Adrenal gland (tissue), 5 donors: Measurements from ENCODE around the gene EPHA10.

Source experiments
- CTCF ChIP-seq, 6 experiments: fragments of 450-650 bp in 4 of 6; fragments of 200-600 bp in 2 of 6; sonication (generic) in 1 of 6; IDR thresholded peaks; 1 replicate in 5 of 6; 2 replicates in 1 of 6; pipeline versions ENCODE4 v1.5.1 to v1.8.0; 2016 to 2021; ENCODE audit warnings: antibody characterized with exemption in 6 of 6, mild to moderate bottlenecking in 2 of 6, moderate library complexity in 1 of 6
- POLR2A ChIP-seq, 2 donors: fragments of 450-650 bp; IDR thresholded peaks; one replicate each; pipeline ENCODE4 v1.6.1; 2017; ENCODE audit warnings: antibody characterized with exemption in 2 of 2, mild to moderate bottlenecking in 2 of 2, moderate library complexity in 1 of 2
- donor health status: DM: no; HTN: no; CAD: no.

- TF ChIP-seq CTCF (IDR thresholded peaks at IDR 0.05) (no peak), POLR2A (IDR thresholded peaks at IDR 0.05) (no peak)
Measured at GRCh38 chr1:37672136-37672870, 92.6 kb downstream of the EPHA10 start.
